HepG2 (cell line): ENCODE results near the gene AEBP1. TPM values are rescaled to one million over a fixed set of nuclear protein-coding genes. Genes with fewer than 3 reads are reported as not detected.

ENCODE experiments used
- ATAC-seq: fragments of 200-7000 bp; cut with Tn5 transposase; 3 replicates; pipeline ENCODE4 v1.9.1; 2020; ENCODE audit warnings: mild to moderate bottlenecking, moderate library complexity
- BruUV-seq: library from RNA; stranded (reverse); fragments of 400-500 nt; replicated peaks from 2 replicates; lab custom pipeline; 2021; lab: Mats Ljungman, UMichigan
- CTCF ChIA-PET: fragments of 300-600 bp; formaldehyde crosslinking; extraction: SDS; loops from one replicate; lab custom pipeline; 2021; ENCODE audit warnings: low total read pairs, inconsistent platforms, low intra/inter-chr PET ratio; lab: Yijun Ruan, JAX
- POLR2A ChIA-PET: fragments of 350-600 bp; sonication (Branson Sonifier 250); formaldehyde crosslinking; loops from one replicate; lab custom pipeline; 2020; ENCODE audit warnings: antibody characterized with exemption, inconsistent platforms; lab: Yijun Ruan, JAX
- DNase-seq: peaks from one replicate; pipeline ENCODE4 v3.0.0-alpha.2; 2015; ENCODE audit warnings: low spot score
- FAIRE-seq: peaks from 3 replicates; lab custom pipeline; 2011; peaks lifted over from hg19 to GRCh38; lab: Jason Lieb, UNC
- H2AFZ ChIP-seq: one replicate; pipeline ENCODE4 v1.6.1; 2011; ENCODE audit warnings: low read length, inconsistent platforms
- H3K27ac ChIP-seq: fragments of 300-600 bp; 3 replicates; pipeline ENCODE4 v1.8.0; 2011; ENCODE audit warnings: mixed run types, mild to moderate bottlenecking, mixed read lengths, low read length, inconsistent platforms; ENCODE audit not compliant: insufficient read depth; ENCODE audit errors: extremely low read length
- H3K27me3 ChIP-seq, 2 experiments: fragments of 200-600 bp in 1 of 2; 2 replicates in 1 of 2; 3 replicates in 1 of 2; pipeline versions ENCODE4 v1.6.0 to v1.8.0; 2011; ENCODE audit warnings: low read length in 2 of 2, mild to moderate bottlenecking in 2 of 2, moderate library complexity in 2 of 2, inconsistent platforms in 1 of 2; ENCODE audit not compliant: insufficient read depth in 2 of 2, control insufficient read depth in 1 of 2
- H3K36me3 ChIP-seq, 2 experiments: fragments of 200-600 bp in 1 of 2; replicated peaks in 1 of 2; 2 replicates in 1 of 2; 3 replicates in 1 of 2; pipeline versions ENCODE4 v1.5.1 to v1.8.0; 2011; ENCODE audit warnings: low read length in 2 of 2, inconsistent platforms in 1 of 2; ENCODE audit not compliant: insufficient read depth in 2 of 2, control insufficient read depth in 1 of 2
- H3K4me1 ChIP-seq: 2 replicates; pipeline ENCODE4 v1.5.1; 2012; ENCODE audit warnings: low read length, inconsistent platforms; ENCODE audit not compliant: insufficient read depth
- H3K4me2 ChIP-seq: 2 replicates; pipeline ENCODE4 v1.6.0; 2011; ENCODE audit warnings: low read depth, low read length, inconsistent platforms
- H3K4me3 ChIP-seq, 3 experiments: fragments of 200-600 bp in 1 of 3; sonication (generic), shearing (Covaris generic) in 1 of 3; replicated peaks in 1 of 3; 2 replicates each; pipeline ENCODE4 v1.5.1; 2011 to 2016; ENCODE audit warnings: low read length in 3 of 3, inconsistent platforms in 2 of 3, low read depth in 2 of 3, mild to moderate bottlenecking in 2 of 3, control low read depth in 1 of 3, mixed read lengths in 1 of 3; ENCODE audit not compliant: insufficient read depth in 1 of 3
- H3K79me2 ChIP-seq: one replicate; pipeline ENCODE4 v1.6.1; 2011; ENCODE audit warnings: low read length, inconsistent platforms; ENCODE audit not compliant: insufficient read depth
- H3K9ac ChIP-seq: 2 replicates; pipeline ENCODE4 v1.6.0; 2011; ENCODE audit warnings: mild to moderate bottlenecking, low read depth, low read length, inconsistent platforms; ENCODE audit not compliant: insufficient read depth
- H3K9me3 ChIP-seq: 2 replicates; pipeline ENCODE4 v1.5.1; 2012; ENCODE audit warnings: mild to moderate bottlenecking, low read length
- H4K20me1 ChIP-seq: 2 replicates; pipeline ENCODE4 v1.6.0; 2011; ENCODE audit warnings: inconsistent platforms, mild to moderate bottlenecking, low read length, moderate library complexity; ENCODE audit not compliant: insufficient read depth
- IRF2 ChIP-seq: IDR thresholded peaks from 2 replicates; pipeline ENCODE4 v1.6.1; 2018; ENCODE audit warnings: missing genetic modification reagents, missing compliant biosample characterization
- MAZ ChIP-seq, 2 experiments: sonication (generic) in 1 of 2; formaldehyde crosslinking in 1 of 2; IDR thresholded peaks; 2 replicates each; pipeline versions ENCODE4 v1.5.0 to v1.6.1; 2012 to 2020; ENCODE audit warnings: low read depth in 2 of 2, mild to moderate bottlenecking in 2 of 2, borderline replicate concordance in 1 of 2, improper control_type of control experiment in 1 of 2, low read length in 1 of 2, missing genetic modification reagents in 1 of 2, moderate library complexity in 1 of 2
- TAF15 ChIP-seq: fragments of 200-400 bp; formaldehyde crosslinking; IDR thresholded peaks from one replicate; pipeline ENCODE4 v1.6.1; 2018; ENCODE audit warnings: mild to moderate bottlenecking, low read depth, low read length; ENCODE audit not compliant: poor library complexity, severe bottlenecking
- TBX3 ChIP-seq: fragments of 450-650 bp; IDR thresholded peaks from 2 replicates; pipeline ENCODE4 v1.6.1; 2017; ENCODE audit warnings: antibody characterized with exemption, mild to moderate bottlenecking, inconsistent platforms, borderline replicate concordance
- ZBTB10 ChIP-seq: sonication (generic); formaldehyde crosslinking; IDR thresholded peaks from 2 replicates; pipeline ENCODE4 v1.4.0; 2020; ENCODE audit warnings: missing genetic modification reagents, borderline replicate concordance
- ZBTB49 ChIP-seq: sonication (generic); formaldehyde crosslinking; IDR thresholded peaks from 2 replicates; pipeline ENCODE4 v1.4.0; 2020; ENCODE audit warnings: missing genetic modification reagents, borderline replicate concordance
- ZNF335 ChIP-seq: sonication (generic); formaldehyde crosslinking; IDR thresholded peaks from 2 replicates; pipeline ENCODE4 v1.4.0; 2020; ENCODE audit warnings: missing genetic modification reagents
- ZNF441 ChIP-seq: sonication (generic); formaldehyde crosslinking; IDR thresholded peaks from 2 replicates; pipeline ENCODE4 v1.7.0; 2021; ENCODE audit warnings: missing genetic modification reagents, borderline replicate concordance
- WGBS: methylation state at CpG from one replicate; pipeline ENCODE4 v1.1.6; 2017; ENCODE audit warnings: low lambda C conversion rate; 5-methylcytosine and 5-hydroxymethylcytosine counted together
- in situ Hi-C: cut with HindIII; loops from 2 replicates; pipeline ENCODE4 v1.10.0; 2017; ENCODE audit warnings: low pct_unique_long_range_greater_than_20kb; ENCODE audit not compliant: extremely low pct_ligation_motif_present
- intact Hi-C: fragments of 100-400 bp; cut with micrococcal nuclease; formaldehyde crosslinking; loops from one replicate; pipeline ENCODE4 v1.10.0; 2022; ENCODE audit not compliant: unreplicated experiment
- polyA plus RNA-seq, 8 experiments: library from polyadenylated mRNA; depleted of rRNA in 3 of 8; stranded (reverse) in 7 of 8; unstranded in 1 of 8; fragments of >200 nt; fragmentation: Illumina TruSeq in 4 of 8; extraction: Trizol in 4 of 8; gene quantifications; 2 replicates each; pipeline versions ENCODE4 v1.2.1 to v1.2.3, GENCODE V29; 2011 to 2016; ENCODE audit warnings: low read depth in 4 of 8, missing spikeins in 1 of 8, mixed read lengths in 1 of 8; ENCODE audit not compliant: insufficient read depth in 1 of 8
- total RNA-seq, 5 experiments: library from RNA; depleted of rRNA; stranded (reverse); fragments of >200 nt; fragmentation: Illumina TruSeq; extraction: Trizol; gene quantifications; 2 replicates each; pipeline ENCODE4 v1.2.3, GENCODE V29; 2016; ENCODE audit warnings: low read depth in 1 of 5
- TF ChIP-seq, protein P1 (sequence below): sonication (generic); formaldehyde crosslinking; IDR thresholded peaks from 2 replicates; pipeline ENCODE4 v1.4.0; 2020; ENCODE audit warnings: mild to moderate bottlenecking, missing genetic modification reagents

AEBP1 gene
- total and polyA plus RNA-seq, 2 of the 13 experiments (the other 11 are each of a cell fraction or from before 2014, with no cell fraction given) = 0.22 to 0.55 TPM

DNA sequence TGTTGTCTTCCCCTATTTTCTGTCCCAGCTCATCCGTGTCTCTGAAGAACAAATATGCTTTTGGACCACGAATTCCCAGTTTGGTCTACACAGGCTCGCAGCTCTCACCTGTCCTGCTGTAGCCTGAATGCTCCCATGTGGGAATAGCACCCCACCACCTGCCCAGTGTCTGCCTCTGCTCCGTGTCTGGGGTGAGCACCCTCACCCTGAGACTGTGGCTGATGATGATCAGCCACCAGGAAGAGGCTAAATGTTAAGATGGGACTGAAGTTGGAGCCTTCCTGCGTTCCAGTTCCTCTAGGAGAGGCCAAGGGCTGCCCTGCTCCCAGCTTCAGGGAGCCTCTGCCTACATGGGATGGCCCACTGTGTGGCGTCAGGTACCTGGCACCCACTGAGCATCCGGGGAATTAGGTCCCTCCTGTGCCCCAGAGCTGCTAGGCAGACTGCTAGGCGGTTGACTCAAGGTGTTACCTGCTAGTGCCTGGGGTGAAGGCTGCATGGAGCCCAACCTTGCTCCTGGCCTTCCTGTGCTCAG lies 42.4 kb upstream of the AEBP1 start:
- no peak overlapping the region for H3K4me3 ChIP-seq
- no peak for ATAC-seq
- no peak overlapping the region for H3K4me2 ChIP-seq
- no peak for TF ChIP-seq ZBTB10 (CRISPR knock-in tag)
- TF ChIP-seq TAF15 = no peak
- no peak for TF ChIP-seq TBX3
- no peak for TF ChIP-seq IRF2 (CRISPR knock-in tag)
- no peak for TF ChIP-seq ZNF335 (CRISPR knock-in tag)
- TF ChIP-seq ZNF441 (CRISPR knock-in tag) = no peak
- no peak for TF ChIP-seq ZBTB49 (CRISPR knock-in tag)
- TF ChIP-seq, protein P1, sequence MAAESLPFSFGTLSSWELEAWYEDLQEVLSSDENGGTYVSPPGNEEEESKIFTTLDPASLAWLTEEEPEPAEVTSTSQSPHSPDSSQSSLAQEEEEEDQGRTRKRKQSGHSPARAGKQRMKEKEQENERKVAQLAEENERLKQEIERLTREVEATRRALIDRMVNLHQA = no peak
- no peak for TF ChIP-seq MAZ (IDR thresholded peaks at IDR 0.05; ENCODE audit: borderline replicate concordance, low read depth, low read length)
- no peak for TF ChIP-seq MAZ (CRISPR knock-in tag; IDR thresholded peaks at IDR 0.05; ENCODE audit: low read depth)
- H3K4me1 ChIP-seq = peaks cover 45% of the 10 kb centered on the region
- WGBS = 77% methylated on average over 5 of the region's 8 CpGs
- ChIA-PET POLR2A (interaction anchor here (1.2 kb wide), 1 partner anchor 17 kb away, joined by 5 read pairs; the partner anchor contains the start of gene DBNL), CTCF (no interaction called here)
- H3K79me2 ChIP-seq = no peaks in the 10 kb centered on the region
- no peaks in the 10 kb centered on the region for H4K20me1 ChIP-seq
- FAIRE-seq = no peak
- DNase-seq = no peak
- H3K9me3 ChIP-seq = no peaks in the 10 kb centered on the region
- H3K36me3 ChIP-seq = peaks cover 24 to 41% of the 10 kb centered on the region in 2 experiments
- no peak overlapping the region for H3K9ac ChIP-seq
- no peak overlapping the region for H2AFZ ChIP-seq
- intact Hi-C loops (no loop called here), in situ Hi-C loops (no loop called here)
- no peaks in the 10 kb centered on the region for H3K27me3 ChIP-seq
- BruUV-seq = no TSS peak
- H3K27ac ChIP-seq = peak overlapping the region; percentile 11
